GM10847 (cell line): Measurements from ENCODE around the gene OR10H4.

Experiments
- POLR2A ChIP-seq: IDR thresholded peaks from 2 replicates; pipeline ENCODE4 v1.6.1; 2011; ENCODE audit not compliant: insufficient read length; ENCODE audit errors: extremely low read depth

Gene OR10H4

DNA sequence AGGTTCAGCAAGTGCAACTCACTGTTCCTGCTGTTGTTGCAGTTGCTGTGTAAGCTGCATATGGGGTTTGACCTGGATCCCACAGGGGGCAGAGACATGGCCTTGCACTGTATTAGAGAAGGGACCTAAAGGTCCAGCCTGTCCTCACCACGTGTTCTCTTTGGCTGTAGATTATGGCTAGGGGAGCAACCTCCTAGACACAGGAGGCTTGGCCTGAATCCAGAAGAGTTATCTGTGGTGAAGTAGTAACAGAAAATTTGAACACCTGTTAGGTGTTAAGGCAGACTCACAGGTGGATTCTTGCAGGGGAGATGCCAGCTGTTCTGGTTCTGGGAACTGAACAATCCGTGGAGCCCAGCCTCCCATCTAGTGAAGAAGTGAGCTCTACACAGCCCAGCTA, 11.0 kb upstream of the OR10H4 start:
- no peak for TF ChIP-seq POLR2A

GRCh38 chr19:15944401-15944800, 4.4 kb upstream of the OR10H4 start:
- TF ChIP-seq POLR2A = no peak

DNA sequence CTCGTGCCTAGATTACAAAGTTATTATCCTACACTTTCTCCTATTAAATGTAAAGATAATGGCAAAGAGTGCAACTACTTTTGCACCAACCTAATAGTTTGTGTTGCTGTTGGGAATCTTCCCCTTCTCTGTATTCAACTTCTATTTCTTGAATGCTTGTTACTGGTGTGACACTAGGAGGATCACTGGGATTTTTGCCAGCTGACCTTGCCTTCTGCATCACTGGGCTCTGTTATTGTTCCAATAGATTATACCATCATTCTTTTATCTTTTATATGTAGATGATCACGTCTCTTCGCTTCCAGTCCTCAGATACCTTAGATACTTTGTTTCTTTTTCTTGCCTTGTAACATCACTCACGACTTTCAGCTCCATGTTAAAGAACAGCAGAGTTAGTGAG, 3.5 kb upstream of the OR10H4 start:
- no peak for TF ChIP-seq POLR2A

- TF ChIP-seq POLR2A = no peak
Observed at GRCh38 chr19:15954820-15955219, 6.0 kb downstream of the OR10H4 start.

GRCh38 chr19:15962319-15962718, 13.5 kb downstream of the OR10H4 start:
- TF ChIP-seq POLR2A = no peak

GRCh38 chr19:15964231-15964630, 15.4 kb downstream of the OR10H4 start:
- no peak for TF ChIP-seq POLR2A

GRCh38 chr19:15971224-15971780, 22.5 kb downstream of the OR10H4 start:
- TF ChIP-seq POLR2A = no peak

- no peak for TF ChIP-seq POLR2A
Observed at GRCh38 chr19:15974856-15975255, 26.0 kb downstream of the OR10H4 start.

DNA sequence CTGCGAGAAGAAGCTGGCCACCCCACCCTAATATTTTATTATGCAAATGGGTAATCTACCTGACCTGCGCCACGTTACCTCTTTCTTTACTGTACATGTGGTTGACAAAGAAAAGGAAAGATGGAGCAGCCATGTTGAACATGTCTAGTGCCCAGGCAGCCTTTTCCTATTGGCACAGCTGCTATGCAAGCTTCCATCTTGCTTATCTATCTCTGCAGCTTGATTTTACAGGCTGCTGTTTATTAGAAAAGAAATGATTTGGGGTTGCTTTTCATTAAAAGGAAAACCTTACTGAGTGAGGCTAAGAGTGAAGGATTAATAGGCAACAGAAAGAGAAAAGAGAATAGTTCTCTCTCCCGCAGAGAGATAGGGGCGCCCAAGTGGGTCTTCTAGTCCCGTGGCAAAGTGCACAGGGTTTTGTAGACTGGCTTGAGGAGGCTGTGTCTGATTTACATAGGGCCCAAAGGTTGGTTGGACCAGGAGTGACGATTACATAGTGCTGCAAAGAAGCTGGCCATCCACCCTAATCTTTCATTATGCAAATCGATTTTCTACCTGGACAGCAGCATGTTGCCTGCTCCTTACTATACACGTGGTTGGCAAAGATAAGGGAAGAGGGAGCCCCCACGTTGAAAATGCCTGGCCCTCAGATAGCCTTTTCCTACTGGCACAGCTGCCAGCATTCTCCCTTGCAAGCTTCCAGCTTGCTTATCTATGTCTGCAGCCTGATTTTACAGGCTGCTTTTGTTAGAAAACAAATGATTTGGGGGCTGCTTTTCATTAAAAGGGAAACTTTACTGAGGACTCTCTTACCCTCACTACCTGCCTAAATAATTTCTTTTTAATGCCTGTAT, 28.3 kb downstream of the OR10H4 start:
- no peak for TF ChIP-seq POLR2A

GRCh38 chr19:15977690-15978089, 28.9 kb downstream of the OR10H4 start:
- no peak for TF ChIP-seq POLR2A

DNA sequence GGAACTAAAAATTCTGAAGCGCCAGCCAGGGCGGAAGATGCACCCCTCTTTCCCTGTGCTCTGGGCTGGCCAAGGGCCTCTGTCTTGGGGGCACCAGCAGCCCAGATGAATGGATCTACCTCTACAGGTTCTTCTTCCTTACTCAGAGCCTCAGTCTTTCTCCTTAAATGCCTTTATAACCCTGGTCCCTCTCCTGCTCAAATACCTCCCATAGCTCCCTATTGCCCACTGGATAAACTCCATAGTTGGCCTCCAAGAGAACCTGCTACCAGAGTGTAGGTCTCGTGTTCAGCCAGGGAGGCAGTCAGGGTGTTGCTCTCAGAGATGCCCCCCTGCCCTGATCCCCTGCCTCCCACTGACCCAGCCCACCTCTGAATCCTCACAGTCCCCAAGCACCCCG, 30.5 kb downstream of the OR10H4 start:
- TF ChIP-seq POLR2A = no peak

GRCh38 chr19:15986701-15987100, 37.9 kb downstream of the OR10H4 start:
- no peak for TF ChIP-seq POLR2A

- no peak for TF ChIP-seq POLR2A
Observed at GRCh38 chr19:15989889-15990288, 41.1 kb downstream of the OR10H4 start.

DNA sequence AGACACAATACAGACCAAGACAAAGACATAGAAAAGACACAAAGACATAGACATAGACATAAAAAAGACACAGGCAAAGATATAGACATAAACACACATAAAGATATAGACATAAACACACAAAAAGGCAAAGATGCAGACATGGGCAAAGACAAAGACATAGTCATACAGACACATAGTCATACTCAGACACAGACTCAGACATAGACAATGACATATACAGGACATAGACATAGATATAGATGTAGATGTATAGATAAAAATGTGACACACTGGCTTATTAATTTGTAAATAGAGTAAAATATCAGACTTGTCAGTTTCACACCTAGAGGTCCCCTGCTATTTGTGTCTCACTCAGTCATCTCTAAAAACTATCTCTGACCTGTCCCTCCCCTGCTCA, 42.8 kb downstream of the OR10H4 start:
- TF ChIP-seq POLR2A = no peak

DNA sequence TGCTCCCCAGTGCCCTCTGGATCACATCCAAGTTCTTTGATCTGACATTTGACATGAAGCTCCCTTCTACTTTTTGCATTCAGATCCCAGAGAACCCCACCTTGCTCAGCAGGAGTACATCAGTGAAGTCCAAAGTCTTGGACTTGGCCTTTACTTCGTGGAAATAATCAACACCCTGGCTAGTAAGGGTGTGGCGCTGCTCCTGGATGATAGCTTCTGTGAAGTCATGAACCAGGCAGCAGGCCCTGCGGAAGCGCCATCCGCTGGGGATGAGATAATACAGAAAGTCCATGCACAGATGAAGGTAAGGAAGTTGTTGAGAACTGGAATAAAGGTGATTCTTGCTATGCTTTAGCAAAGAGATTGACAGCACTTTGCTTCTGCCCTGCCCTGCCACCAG, 43.2 kb downstream of the OR10H4 start:
- no peak for TF ChIP-seq POLR2A

- TF ChIP-seq POLR2A = no peak
Observed at GRCh38 chr19:15995536-15995935, 46.7 kb downstream of the OR10H4 start.

DNA sequence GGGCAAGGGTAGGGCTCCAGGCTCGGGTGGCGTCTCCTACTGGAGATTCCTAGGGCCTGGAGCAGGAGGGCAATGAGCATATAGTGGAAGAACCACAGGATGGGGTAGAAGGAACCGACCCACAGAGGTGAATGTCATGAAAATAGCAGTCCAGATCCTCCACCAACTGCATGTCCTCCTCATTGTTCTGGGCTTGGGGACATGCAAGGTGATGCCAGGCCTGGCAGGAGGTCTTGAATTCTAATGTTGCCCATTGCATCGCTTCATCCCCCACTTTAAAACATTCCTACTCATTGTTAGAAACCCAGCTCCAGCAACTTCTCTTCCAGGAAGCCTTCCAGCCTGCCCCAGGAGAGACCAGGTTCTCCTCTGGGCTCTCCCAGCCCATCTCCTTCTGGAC, 49.4 kb downstream of the OR10H4 start:
- no peak for TF ChIP-seq POLR2A
